MM.1S (cell line): Measurements from ENCODE around the gene ALG5.

Source experiments
- DNase-seq: peaks from one replicate; pipeline ENCODE4 v3.0.0-alpha.2; 2015
- H2AFZ ChIP-seq: fragments of 300-600 bp; sonication (generic); 2 replicates; pipeline ENCODE4 v1.6.0; 2016; ENCODE audit warnings: antibody characterized with exemption, low read length
- H3F3A ChIP-seq: fragments of 300-600 bp; sonication (generic); 2 replicates; pipeline ENCODE4 v1.6.1; 2016; ENCODE audit warnings: mild to moderate bottlenecking, antibody characterized with exemption, low read length, moderate library complexity, mixed read lengths; ENCODE audit not compliant: insufficient read depth
- H3K27ac ChIP-seq: fragments of 300-600 bp; sonication (generic); 2 replicates; pipeline ENCODE4 v1.5.1; 2016; ENCODE audit warnings: mild to moderate bottlenecking, low read length
- H3K27me3 ChIP-seq: fragments of 300-600 bp; sonication (generic); replicated peaks from 2 replicates; pipeline ENCODE4 v1.6.0; 2016; ENCODE audit warnings: low read length; ENCODE audit not compliant: insufficient read depth
- H3K36me3 ChIP-seq: fragments of 300-600 bp; sonication (generic); replicated peaks from 2 replicates; pipeline ENCODE4 v1.6.1; 2016; ENCODE audit warnings: mild to moderate bottlenecking, low read length, mixed read lengths; ENCODE audit not compliant: insufficient read depth
- H3K4me1 ChIP-seq: fragments of 300-600 bp; sonication (generic); 2 replicates; pipeline ENCODE4 v1.6.1; 2016; ENCODE audit warnings: low read length, mixed read lengths
- H3K4me2 ChIP-seq: fragments of 300-600 bp; sonication (generic); 2 replicates; pipeline ENCODE4 v1.6.0; 2016; ENCODE audit warnings: low read depth, low read length
- H3K4me3 ChIP-seq: fragments of 300-600 bp; sonication (generic); 2 replicates; pipeline ENCODE4 v1.5.1; 2016; ENCODE audit warnings: low read length, mixed read lengths
- H3K79me2 ChIP-seq: fragments of 300-600 bp; sonication (generic); 2 replicates; pipeline ENCODE4 v1.6.1; 2016; ENCODE audit warnings: mixed run types, low read length, mixed read lengths
- H3K9ac ChIP-seq: fragments of 300-600 bp; sonication (generic); 2 replicates; pipeline ENCODE4 v1.6.1; 2016; ENCODE audit warnings: low read length, mixed read lengths
- H3K9me2 ChIP-seq: fragments of 300-600 bp; sonication (generic); replicated peaks from 2 replicates; pipeline ENCODE4 v1.6.1; 2016; ENCODE audit warnings: mild to moderate bottlenecking, low read length, mixed read lengths; ENCODE audit not compliant: insufficient read depth
- H3K9me3 ChIP-seq: fragments of 300-600 bp; sonication (generic); replicated peaks from 2 replicates; pipeline ENCODE4 v1.6.1; 2016; ENCODE audit warnings: mild to moderate bottlenecking, low read length, mixed read lengths; ENCODE audit not compliant: insufficient read depth
- H4K20me1 ChIP-seq: fragments of 300-600 bp; sonication (generic); 2 replicates; pipeline ENCODE4 v1.6.1; 2016; ENCODE audit warnings: mild to moderate bottlenecking, low read length, moderate library complexity, mixed read lengths; ENCODE audit not compliant: insufficient read depth
- EZH2 ChIP-seq: fragments of 300-600 bp; sonication (generic); optimal IDR thresholded peaks from 2 replicates; pipeline ENCODE3; 2017; ENCODE audit warnings: low read depth, mild to moderate bottlenecking, antibody characterized with exemption, low read length, mixed read lengths
- EZH2phosphoT487 ChIP-seq: fragments of 300-600 bp; sonication (generic); IDR thresholded peaks from 2 replicates; pipeline ENCODE4 v1.6.1; 2018; ENCODE audit warnings: antibody characterized with exemption, low read length
- TF ChIP-seq, protein P1 (sequence below): fragments of 300-600 bp; sonication (generic); IDR thresholded peaks from 2 replicates; pipeline ENCODE4 v1.5.1; 2016; ENCODE audit warnings: antibody characterized with exemption, low read length, mixed read lengths

ALG5 gene

DNA sequence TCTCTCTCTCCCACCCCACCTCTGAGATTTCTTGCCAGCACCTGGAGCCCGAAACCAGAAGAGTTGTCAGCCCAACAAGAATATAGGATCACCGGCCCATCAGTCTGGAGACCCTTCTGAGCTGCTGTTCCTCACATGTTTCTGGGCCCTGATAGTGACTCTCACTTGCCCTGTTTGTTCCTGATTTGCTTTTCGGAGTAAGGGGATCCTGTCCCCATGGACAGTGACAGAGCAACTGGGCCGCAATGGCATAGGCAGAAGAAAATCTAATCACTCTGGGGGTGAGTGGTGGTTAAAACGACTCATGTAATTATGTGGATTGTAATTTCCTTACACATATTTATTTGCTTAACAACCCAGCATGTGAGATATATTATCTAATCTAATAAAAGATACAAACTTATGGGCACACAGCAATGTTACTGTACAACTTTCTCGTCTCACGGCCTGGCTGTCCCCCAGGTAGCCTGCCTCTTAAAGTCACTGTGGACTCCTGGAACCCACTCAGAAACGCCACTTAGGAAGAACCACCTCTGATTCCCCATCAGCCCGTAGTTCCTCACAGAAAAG is 78.4 kb downstream of the ALG5 start:
- Histone ChIP-seq H3F3A (no peaks in the 10 kb centered on the region), H3K27me3 (no peaks in the 10 kb centered on the region; the same call in 1 of the 2 replicates), H3K9me2 (no peaks in the 10 kb centered on the region), H3K36me3 (no peaks in the 10 kb centered on the region), H3K9me3 (no peaks in the 10 kb centered on the region), H3K4me3 (no peak overlapping the region), H3K4me1 (no peaks in the 10 kb centered on the region), H3K4me2 (no peak overlapping the region), H3K79me2 (no peaks in the 10 kb centered on the region), H3K27ac (no peak overlapping the region), H2AFZ (no peak overlapping the region), H4K20me1 (no peaks in the 10 kb centered on the region), H3K9ac (no peak overlapping the region)
- no peak for DNase-seq
- TF ChIP-seq, protein P1, sequence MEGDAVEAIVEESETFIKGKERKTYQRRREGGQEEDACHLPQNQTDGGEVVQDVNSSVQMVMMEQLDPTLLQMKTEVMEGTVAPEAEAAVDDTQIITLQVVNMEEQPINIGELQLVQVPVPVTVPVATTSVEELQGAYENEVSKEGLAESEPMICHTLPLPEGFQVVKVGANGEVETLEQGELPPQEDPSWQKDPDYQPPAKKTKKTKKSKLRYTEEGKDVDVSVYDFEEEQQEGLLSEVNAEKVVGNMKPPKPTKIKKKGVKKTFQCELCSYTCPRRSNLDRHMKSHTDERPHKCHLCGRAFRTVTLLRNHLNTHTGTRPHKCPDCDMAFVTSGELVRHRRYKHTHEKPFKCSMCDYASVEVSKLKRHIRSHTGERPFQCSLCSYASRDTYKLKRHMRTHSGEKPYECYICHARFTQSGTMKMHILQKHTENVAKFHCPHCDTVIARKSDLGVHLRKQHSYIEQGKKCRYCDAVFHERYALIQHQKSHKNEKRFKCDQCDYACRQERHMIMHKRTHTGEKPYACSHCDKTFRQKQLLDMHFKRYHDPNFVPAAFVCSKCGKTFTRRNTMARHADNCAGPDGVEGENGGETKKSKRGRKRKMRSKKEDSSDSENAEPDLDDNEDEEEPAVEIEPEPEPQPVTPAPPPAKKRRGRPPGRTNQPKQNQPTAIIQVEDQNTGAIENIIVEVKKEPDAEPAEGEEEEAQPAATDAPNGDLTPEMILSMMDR, result no peak
- TF ChIP-seq EZH2phosphoT487 (no peak), EZH2 (no peak)

DNA sequence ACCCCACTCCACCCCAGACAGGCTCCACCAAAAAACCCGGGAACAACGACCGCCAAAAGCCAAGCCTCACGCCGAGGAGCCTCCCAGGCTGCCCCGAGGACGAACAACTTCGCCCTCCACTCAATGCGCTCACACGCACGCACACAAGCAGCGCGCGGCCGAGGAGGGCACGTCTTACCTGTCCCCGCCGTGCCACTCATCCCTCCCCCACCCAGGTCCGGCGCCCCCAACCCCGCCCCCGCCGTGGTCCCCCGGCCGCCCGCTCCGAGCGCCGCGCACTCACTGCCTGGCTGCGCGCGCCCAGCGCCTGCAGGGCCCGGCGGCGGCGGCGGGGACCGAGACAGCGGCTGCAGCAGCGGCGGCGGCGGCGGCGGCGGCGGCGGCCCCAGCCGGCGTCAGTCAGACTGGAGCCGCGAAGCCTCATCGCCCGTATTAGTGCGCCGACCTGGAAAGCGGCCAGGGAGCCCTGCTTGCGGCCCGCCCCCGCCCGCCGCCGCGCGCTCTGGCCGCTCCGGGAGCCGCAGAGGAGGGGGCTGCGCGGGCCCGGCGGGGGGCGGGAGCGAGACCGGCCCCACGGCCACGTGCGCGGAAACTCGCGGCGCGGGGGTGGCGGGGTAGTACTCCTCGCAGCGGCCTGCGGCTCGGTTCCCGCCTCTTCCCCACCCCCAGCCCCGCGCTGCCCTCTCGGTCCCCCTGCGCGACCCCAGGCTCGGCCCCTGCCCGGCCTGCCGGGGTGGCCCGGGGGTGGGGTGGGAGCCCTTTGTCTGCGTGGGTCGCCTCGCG is 79.1 kb downstream of the ALG5 start, which contains the start of gene SMAD9:
Gene SMAD9 (minus strand): TSS at position 406 of the 783 bp plus-strand sequence. CDS start 40,549 bp downstream, outside the sequence.
- DNase-seq, result peak; percentile 9
- no peaks in the 10 kb centered on the region for H3K36me3 ChIP-seq
- no peaks in the 10 kb centered on the region for H3K4me1 ChIP-seq
- TF ChIP-seq EZH2, result no peak
- TF ChIP-seq EZH2phosphoT487, result no peak
- peak within 1 kb of the TSS; percentile 10; the same call in 1 of the 2 replicates for H3K4me2 ChIP-seq
- no peaks in the 10 kb centered on the region; the same call in 1 of the 2 replicates for H3K27me3 ChIP-seq
- no peaks in the 10 kb centered on the region for H3F3A ChIP-seq
- H4K20me1 ChIP-seq, result no peaks in the 10 kb centered on the region
- H3K4me3 ChIP-seq, result no peak within 1 kb of the TSS
- no peak within 1 kb of the TSS for H3K27ac ChIP-seq
- H3K9ac ChIP-seq, result no peak within 1 kb of the TSS
- no peaks in the 10 kb centered on the region for H3K79me2 ChIP-seq
- H3K9me3 ChIP-seq, result no peaks in the 10 kb centered on the region
- H3K9me2 ChIP-seq, result no peaks in the 10 kb centered on the region
- no peak within 1 kb of the TSS for H2AFZ ChIP-seq

DNA sequence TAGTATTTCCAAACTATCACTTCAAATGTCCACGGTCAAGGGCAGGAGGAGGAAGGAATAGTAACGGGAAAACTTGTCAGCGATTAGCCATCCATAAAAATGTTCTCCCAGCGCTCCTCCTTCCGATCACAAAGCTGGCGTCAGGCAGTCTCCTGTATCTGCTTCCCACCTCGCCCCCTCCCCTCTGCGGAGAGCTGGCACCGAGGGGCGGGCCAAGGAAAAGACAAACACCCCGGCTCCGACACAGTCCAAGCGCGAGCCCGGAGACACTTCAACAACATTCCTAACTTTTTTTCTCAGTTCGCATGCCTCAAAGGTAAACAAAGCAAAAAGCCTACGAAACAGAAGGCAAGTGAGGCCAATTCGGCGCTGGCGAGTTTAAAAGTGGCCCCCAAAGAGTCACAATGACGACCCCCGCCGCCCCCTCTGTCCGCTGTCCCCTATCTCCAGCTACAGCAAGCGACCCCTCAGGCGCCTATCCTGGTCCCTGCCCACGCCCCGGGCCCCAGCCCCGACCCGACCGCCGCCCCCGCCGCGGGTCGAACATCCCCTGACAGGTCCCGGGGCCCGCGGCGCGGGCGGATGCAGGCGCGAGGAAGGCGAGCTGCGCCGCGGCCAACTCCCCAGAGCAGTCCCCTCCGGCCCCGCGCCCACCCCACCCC is 79.8 kb downstream of the ALG5 start:
- H3K27me3 ChIP-seq, result no peaks in the 10 kb centered on the region; the same call in 1 of the 2 replicates
- H3K79me2 ChIP-seq, result no peaks in the 10 kb centered on the region
- no peak overlapping the region for H3K9ac ChIP-seq
- DNase-seq, result no peak
- TF ChIP-seq EZH2phosphoT487, result no peak
- TF ChIP-seq, protein P1, result no peak
- TF ChIP-seq EZH2, result no peak
- H3K27ac ChIP-seq, result no peak overlapping the region
- H3K4me1 ChIP-seq, result no peaks in the 10 kb centered on the region
- H3K4me3 ChIP-seq, result no peak overlapping the region
- H3K36me3 ChIP-seq, result no peaks in the 10 kb centered on the region
- no peaks in the 10 kb centered on the region for H3F3A ChIP-seq
- H3K4me2 ChIP-seq, result peak overlapping the region; percentile 10; the same call in 1 of the 2 replicates
- no peaks in the 10 kb centered on the region for H3K9me2 ChIP-seq
- H4K20me1 ChIP-seq, result no peaks in the 10 kb centered on the region
- H2AFZ ChIP-seq, result no peak overlapping the region
- H3K9me3 ChIP-seq, result no peaks in the 10 kb centered on the region
